H1 (cell line): ENCODE results near the gene ATG16L2. TPM values are rescaled to one million over a fixed set of nuclear protein-coding genes. Genes with fewer than 3 reads are reported as not detected.
A peak's percentile ranks its signal among the peaks of the same experiment; 100 is the strongest.

Experiments
- CTCF ChIA-PET: fragments of 300-600 bp; sonication (Branson Sonifier 250); formaldehyde crosslinking; loops from one replicate; lab custom pipeline; 2021; ENCODE audit not compliant: partially characterized antibody; lab: Charles Lee
- POLR2A ChIA-PET: fragments of 300-600 bp; sonication (Branson Sonifier 250); formaldehyde crosslinking; loops from one replicate; lab custom pipeline; 2021; ENCODE audit warnings: inconsistent platforms; ENCODE audit not compliant: partially characterized antibody; lab: Charles Lee
- DNase-seq, 2 experiments: peaks; one replicate each; pipeline versions ENCODE4 v3.0.0 to v3.0.0-alpha.2; 2010 to 2022; ENCODE audit warnings: low spot score in 2 of 2, low read depth in 1 of 2, mixed read lengths in 1 of 2
- FAIRE-seq: peaks from 2 replicates; lab custom pipeline; 2011; peaks lifted over from hg19 to GRCh38; lab: Jason Lieb, UNC
- H2AFZ ChIP-seq: 2 replicates; pipeline ENCODE4 v1.8.1; 2012; ENCODE audit warnings: low read length, inconsistent platforms
- H2AK5ac ChIP-seq: 2 replicates; pipeline ENCODE4 v1.6.1; 2013; ENCODE audit warnings: low read depth, low read length
- H2BK120ac ChIP-seq: replicated peaks from 2 replicates; pipeline ENCODE3; 2013; ENCODE audit warnings: low read depth, low read length, inconsistent platforms
- H2BK12ac ChIP-seq: 2 replicates; pipeline ENCODE4 v1.6.1; 2013; ENCODE audit warnings: low read depth, low read length
- H2BK15ac ChIP-seq: 2 replicates; pipeline ENCODE4 v1.6.1; 2013; ENCODE audit warnings: low read length
- H2BK20ac ChIP-seq: 2 replicates; pipeline ENCODE4 v1.6.1; 2013; ENCODE audit warnings: low read length
- H2BK5ac ChIP-seq: 2 replicates; pipeline ENCODE4 v1.6.1; 2013; ENCODE audit warnings: low read depth, low read length
- H3K14ac ChIP-seq: 2 replicates; pipeline ENCODE4 v1.6.1; 2013; ENCODE audit warnings: inconsistent platforms; ENCODE audit not compliant: insufficient read length
- H3K18ac ChIP-seq: 2 replicates; pipeline ENCODE4 v1.6.1; 2013; ENCODE audit warnings: low read length; ENCODE audit errors: extremely low read depth
- H3K23ac ChIP-seq: 2 replicates; pipeline ENCODE4 v1.6.1; 2013; ENCODE audit warnings: inconsistent platforms; ENCODE audit not compliant: insufficient read length
- H3K23me2 ChIP-seq: 2 replicates; pipeline ENCODE4 v1.6.1; 2013; ENCODE audit warnings: low read depth, low read length
- H3K27ac ChIP-seq: 2 replicates; pipeline ENCODE4 v1.6.1; 2011; ENCODE audit warnings: low read depth, low read length, inconsistent platforms
- H3K27me3 ChIP-seq, 4 experiments: replicated peaks in 1 of 4; 1 replicate in 1 of 4; 2 replicates in 3 of 4; pipeline versions ENCODE4 v1.6.1 to v1.8.1; 2011 to 2013; ENCODE audit warnings: low read length in 3 of 4, mild to moderate bottlenecking in 3 of 4, inconsistent platforms in 2 of 4, mixed read lengths in 2 of 4, moderate library complexity in 1 of 4; ENCODE audit not compliant: control insufficient read depth in 3 of 4, insufficient read depth in 3 of 4; ENCODE audit errors: extremely low read depth in 1 of 4
- H3K36me3 ChIP-seq, 4 experiments: 2 replicates each; pipeline versions ENCODE4 v1.6.1 to v1.8.1; 2011 to 2013; ENCODE audit warnings: mild to moderate bottlenecking in 4 of 4, low read length in 3 of 4, moderate library complexity in 2 of 4, control low read depth in 1 of 4, inconsistent platforms in 1 of 4; ENCODE audit not compliant: insufficient read depth in 4 of 4, control insufficient read depth in 2 of 4
- H3K4ac ChIP-seq: replicated peaks from 2 replicates; pipeline ENCODE3; 2013; ENCODE audit warnings: low read length, low read depth, mixed read lengths, inconsistent platforms; ENCODE audit not compliant: insufficient read length
- H3K4me1 ChIP-seq, 4 experiments: replicated peaks in 1 of 4; 1 replicate in 1 of 4; 2 replicates in 3 of 4; pipeline versions ENCODE4 v1.6.1 to v1.8.1; 2011 to 2013; ENCODE audit warnings: low read length in 3 of 4, inconsistent platforms in 2 of 4, mixed read lengths in 1 of 4; ENCODE audit not compliant: insufficient read depth in 4 of 4, control insufficient read depth in 3 of 4
- H3K4me2 ChIP-seq, 2 experiments: 2 replicates each; pipeline versions ENCODE4 v1.6.1 to v1.8.1; 2011 to 2013; ENCODE audit warnings: low read depth in 2 of 2, low read length in 2 of 2, control low read depth in 1 of 2, inconsistent platforms in 1 of 2, mild to moderate bottlenecking in 1 of 2; ENCODE audit not compliant: insufficient read depth in 1 of 2
- H3K4me3 ChIP-seq, 4 experiments: fragments of 200-600, 300-600 bp in 1 of 4; sonication (generic), shearing (Covaris generic), sonication (Bioruptor Twin) in 1 of 4; 2 replicates each; pipeline versions ENCODE4 v1.5.1 to v1.8.1; 2011 to 2016; ENCODE audit warnings: low read length in 4 of 4, low read depth in 3 of 4, control low read depth in 2 of 4, inconsistent platforms in 2 of 4, mild to moderate bottlenecking in 2 of 4, mixed read lengths in 1 of 4, moderate library complexity in 1 of 4; ENCODE audit not compliant: insufficient read depth in 2 of 4; ENCODE audit errors: extremely low read depth in 1 of 4
- H3K56ac ChIP-seq: replicated peaks from 2 replicates; pipeline ENCODE3; 2013; ENCODE audit warnings: low read depth, mild to moderate bottlenecking, mixed read lengths, low read length, inconsistent platforms; ENCODE audit not compliant: insufficient read length
- H3K79me1 ChIP-seq: 2 replicates; pipeline ENCODE4 v1.6.1; 2013; ENCODE audit warnings: low read depth, low read length, control low read depth
- H3K79me2 ChIP-seq, 2 experiments: 2 replicates each; pipeline versions ENCODE4 v1.6.1 to v1.8.1; 2012 to 2013; ENCODE audit warnings: low read length in 2 of 2, mild to moderate bottlenecking in 2 of 2, inconsistent platforms in 1 of 2; ENCODE audit not compliant: insufficient read depth in 2 of 2, control insufficient read depth in 1 of 2
- H3K9ac ChIP-seq, 4 experiments: replicated peaks in 1 of 4; 1 replicate in 1 of 4; 2 replicates in 3 of 4; pipeline versions ENCODE4 v1.6.1 to v1.8.1; 2011 to 2013; ENCODE audit warnings: low read depth in 3 of 4, low read length in 3 of 4, control low read depth in 2 of 4, mild to moderate bottlenecking in 2 of 4, moderate library complexity in 2 of 4, inconsistent platforms in 1 of 4; ENCODE audit errors: extremely low read depth in 1 of 4
- H3K9me3 ChIP-seq, 2 experiments: 2 replicates each; pipeline versions ENCODE4 v1.6.1 to v1.8.1; 2012 to 2013; ENCODE audit warnings: mild to moderate bottlenecking in 2 of 2, moderate library complexity in 2 of 2, control low read depth in 1 of 2, inconsistent platforms in 1 of 2, low read depth in 1 of 2, low read length in 1 of 2, mixed read lengths in 1 of 2; ENCODE audit not compliant: insufficient read depth in 2 of 2
- H4K20me1 ChIP-seq, 2 experiments: replicated peaks in 1 of 2; 2 replicates each; pipeline versions ENCODE3 to v1.8.1; 2011 to 2013; ENCODE audit warnings: inconsistent platforms in 2 of 2, low read length in 2 of 2, mild to moderate bottlenecking in 1 of 2; ENCODE audit not compliant: insufficient read depth in 2 of 2, control insufficient read depth in 1 of 2
- H4K5ac ChIP-seq: 2 replicates; pipeline ENCODE4 v1.6.1; 2013; ENCODE audit warnings: low read length, low read depth, mixed read lengths, inconsistent platforms; ENCODE audit not compliant: insufficient read length
- H4K8ac ChIP-seq: 2 replicates; pipeline ENCODE4 v1.8.0; 2013; ENCODE audit warnings: mild to moderate bottlenecking, moderate library complexity, low read length, inconsistent platforms; ENCODE audit not compliant: insufficient read depth; ENCODE audit errors: extremely low read depth
- H4K91ac ChIP-seq: replicated peaks from 2 replicates; pipeline ENCODE3; 2013; ENCODE audit warnings: low read length, mixed read lengths, inconsistent platforms; ENCODE audit not compliant: insufficient read length
- CBX5 ChIP-seq: fragments of 300-800, 300-1000 bp; sonication (generic); IDR thresholded peaks from 2 replicates; pipeline ENCODE4 v1.7.1; 2016; ENCODE audit warnings: antibody characterized with exemption, low read length, low read depth
- CHD1 ChIP-seq: IDR thresholded peaks from 2 replicates; pipeline ENCODE4 v1.6.1; 2012; ENCODE audit warnings: low read depth, low read length, improper control_type of control experiment
- CHD2 ChIP-seq: IDR thresholded peaks from 2 replicates; pipeline ENCODE4 v1.6.1; 2012; ENCODE audit warnings: low read length, improper control_type of control experiment
- GTF2F1 ChIP-seq: IDR thresholded peaks from 2 replicates; pipeline ENCODE4 v1.6.1; 2012; ENCODE audit warnings: low read depth, low read length, improper control_type of control experiment, borderline replicate concordance
- JUN ChIP-seq: IDR thresholded peaks from 2 replicates; pipeline ENCODE4 v1.6.1; 2011; ENCODE audit warnings: low read depth, mild to moderate bottlenecking, improper control_type of control experiment, low read length
- KDM1A ChIP-seq: fragments of 200-600, 300-600 bp; sonication (generic); IDR thresholded peaks from 2 replicates; pipeline ENCODE4 v1.7.1; 2016; ENCODE audit warnings: mild to moderate bottlenecking, low read length, borderline replicate concordance
- RBBP5 ChIP-seq: IDR thresholded peaks from 2 replicates; pipeline ENCODE4 v1.7.1; 2012; ENCODE audit warnings: low read depth, mild to moderate bottlenecking, inconsistent platforms, low read length, moderate library complexity, borderline replicate concordance
- SIRT6 ChIP-seq: IDR thresholded peaks from one replicate; pipeline ENCODE4 v1.7.1; 2012; ENCODE audit warnings: low read length, inconsistent platforms
- SP1 ChIP-seq: IDR thresholded peaks from 2 replicates; pipeline ENCODE4 v1.6.1; 2011; ENCODE audit warnings: low read depth, low read length
- WGBS, 2 experiments: shearing (Covaris generic) in 1 of 2; methylation state at CpG; one replicate each; pipeline versions ENCODE4 v1.1.6 to v1.1.7; 2013 to 2015; ENCODE audit warnings: low lambda C conversion rate in 2 of 2, mixed read lengths in 2 of 2, inconsistent platforms in 1 of 2, low coverage in 1 of 2, missing lambda C conversion rate in 1 of 2; ENCODE audit not compliant: insufficient replicate concordance in 2 of 2, insufficient coverage in 1 of 2, insufficient read length in 1 of 2; ENCODE audit errors: extremely low coverage in 1 of 2, missing lambda C conversion rate in 1 of 2; 5-methylcytosine and 5-hydroxymethylcytosine counted together
- polyA plus RNA-seq, 7 experiments: library from polyadenylated mRNA; depleted of rRNA in 3 of 7; stranded (reverse) in 5 of 7; unstranded in 2 of 7; fragments of >200 nt in 5 of 7; fragments of 200-250 nt in 2 of 7; gene quantifications; 1 replicate in 5 of 7; 2 replicates in 1 of 7; 4 replicates in 1 of 7; pipeline versions ENCODE4 v1.2.1 to v1.2.3, GENCODE V29; 2011 to 2013; ENCODE audit warnings: missing spikeins in 2 of 7, mixed read lengths in 2 of 7
- total RNA-seq: library from RNA; stranded (reverse); fragmentation: NEBNext Ultra II Directional; extraction: Animal tissue kit (Norgen Biotek cat#: 25700); gene quantifications from 2 replicates; pipeline ENCODE4 v1.2.1, GENCODE V29; 2021
- TF ChIP-seq, protein P1 (sequence below): IDR thresholded peaks from 2 replicates; pipeline ENCODE4 v1.6.1; 2012; ENCODE audit warnings: low read length, inconsistent platforms

ATG16L2 gene
- total and polyA plus RNA-seq, 2 of the 8 experiments (the other 6 are each of a cell fraction or from before 2014, with no cell fraction given), result 11.0 to 18.5 TPM

DNA sequence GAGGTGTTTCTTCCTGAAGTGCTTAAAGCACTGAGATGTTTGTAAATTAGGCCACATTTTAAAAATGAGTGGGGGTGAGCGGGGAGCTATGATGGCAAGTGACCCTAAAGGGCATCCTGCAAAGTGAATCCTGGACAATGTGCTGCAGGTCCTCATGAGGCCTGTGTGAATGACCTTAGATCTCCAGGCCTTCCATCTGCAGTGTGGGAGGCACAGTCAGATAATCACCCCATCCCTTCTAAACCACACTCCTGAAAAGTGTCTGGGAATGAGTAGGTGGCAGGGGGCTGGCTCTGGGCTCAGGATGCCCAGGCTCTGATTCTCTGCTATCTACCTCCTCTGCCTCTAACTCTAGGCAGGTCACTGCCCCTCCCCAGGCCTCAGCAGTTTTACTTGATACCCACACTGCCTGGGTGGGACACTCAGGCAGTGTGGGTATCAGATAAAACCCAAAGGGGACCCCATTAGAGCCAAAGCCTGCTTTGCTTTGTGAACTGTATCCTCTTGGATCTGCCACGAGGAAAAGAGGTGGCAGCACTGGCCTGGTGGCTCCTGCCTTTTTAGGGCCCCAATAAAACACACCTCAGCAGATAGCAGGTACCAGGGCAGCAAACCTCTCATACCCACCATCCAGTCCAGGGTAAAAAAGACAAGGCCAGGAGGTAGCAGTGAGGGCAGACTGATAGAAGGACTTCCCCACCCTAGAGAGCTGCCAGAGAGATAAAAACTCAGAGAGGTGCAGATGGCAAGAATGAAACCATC lies 30.9 kb upstream of the ATG16L2 start:
- H3K4me2 ChIP-seq, result peak overlapping the region in 1 of 2 experiments; percentile 88; a peak in 1 of 4 replicates
- POLR2A ChIA-PET, result interaction anchor here (0.8 to 1.8 kb wide), 5 partner anchors 10 to 24 kb away, joined by 3 to 8 read pairs (median 4); partner anchors contain the start of gene STARD10
- no peak overlapping the region for H3K4ac ChIP-seq
- no peak overlapping the region for H2AK5ac ChIP-seq
- H4K5ac ChIP-seq, result no peak overlapping the region
- TF ChIP-seq SP1 (no peak), SIRT6 (no peak), CBX5 (no peak), CHD1 (no peak), GTF2F1 (no peak), RBBP5 (no peak), JUN (no peak), KDM1A (no peak), CHD2 (no peak)
- TF ChIP-seq, protein P1, sequence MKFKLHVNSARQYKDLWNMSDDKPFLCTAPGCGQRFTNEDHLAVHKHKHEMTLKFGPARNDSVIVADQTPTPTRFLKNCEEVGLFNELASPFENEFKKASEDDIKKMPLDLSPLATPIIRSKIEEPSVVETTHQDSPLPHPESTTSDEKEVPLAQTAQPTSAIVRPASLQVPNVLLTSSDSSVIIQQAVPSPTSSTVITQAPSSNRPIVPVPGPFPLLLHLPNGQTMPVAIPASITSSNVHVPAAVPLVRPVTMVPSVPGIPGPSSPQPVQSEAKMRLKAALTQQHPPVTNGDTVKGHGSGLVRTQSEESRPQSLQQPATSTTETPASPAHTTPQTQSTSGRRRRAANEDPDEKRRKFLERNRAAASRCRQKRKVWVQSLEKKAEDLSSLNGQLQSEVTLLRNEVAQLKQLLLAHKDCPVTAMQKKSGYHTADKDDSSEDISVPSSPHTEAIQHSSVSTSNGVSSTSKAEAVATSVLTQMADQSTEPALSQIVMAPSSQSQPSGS, result no peak
- peaks cover 0 to 12% (median 6%) of the 10 kb centered on the region in 4 experiments; a peak in 3 of 7 replicates for H3K27me3 ChIP-seq
- 0 out of 2 replicates have a peak overlapping the region, but pooled peaks have one; percentile 17 for H2BK12ac ChIP-seq
- H3K79me2 ChIP-seq, result no peaks in the 10 kb centered on the region
- peaks cover 1 to 3% of the 10 kb centered on the region in 2 experiments for H4K20me1 ChIP-seq
- no peak overlapping the region for H3K27ac ChIP-seq
- H3K14ac ChIP-seq, result no peak overlapping the region
- no peaks in the 10 kb centered on the region for H3K9me3 ChIP-seq
- H3K18ac ChIP-seq, result no peak overlapping the region
- 73% methylated on average over 2 of the region's 2 CpGs; no CpG with 5 or more reads in 1 of the 2 experiments for WGBS, 2 experiments
- H4K91ac ChIP-seq, result no peak overlapping the region
- H3K9ac ChIP-seq, result no peak overlapping the region
- FAIRE-seq (no peak), DNase-seq (no peak)
- H3K4me3 ChIP-seq, result no peak overlapping the region
- no peak overlapping the region for H3K23ac ChIP-seq
- H2BK15ac ChIP-seq, result peak overlapping the region; percentile 83; the same call in 1 of the 2 replicates
- CTCF ChIA-PET, result interaction anchor here (0.8 to 2.4 kb wide), 16 partner anchors 10 to 456 kb away, joined by 3 to 33 read pairs (median 4); partner anchors contain the start of genes ARAP1 and STARD10
- no peak overlapping the region for H3K56ac ChIP-seq
- H3K4me1 ChIP-seq, result peaks cover 5 to 24% (median 13%) of the 10 kb centered on the region in 4 experiments
- no peak overlapping the region for H2BK120ac ChIP-seq
- peaks cover 9% of the 10 kb centered on the region for H3K79me1 ChIP-seq
- H2AFZ ChIP-seq, result no peak overlapping the region
- H2BK5ac ChIP-seq, result no peak overlapping the region; the same call in 1 of the 2 replicates
- no peaks in the 10 kb centered on the region for H3K36me3 ChIP-seq
- H3K23me2 ChIP-seq, result peaks cover 11% of the 10 kb centered on the region
- no peak overlapping the region for H4K8ac ChIP-seq
- H2BK20ac ChIP-seq, result 0 out of 2 replicates have a peak overlapping the region, but pooled peaks have one; percentile 13
